Heart right ventricle (tissue), 16 donors: ENCODE measurements around the gene PPP5C. TPM values are rescaled to one million over a fixed set of nuclear protein-coding genes. Genes with fewer than 3 reads are reported as not detected.

ENCODE experiments used
- ATAC-seq, 8 donors: fragments of 200-7000 bp; cut with Tn5 transposase; one replicate each; pipeline ENCODE4 v1.9.1; 2020; ENCODE audit warnings: mild to moderate bottlenecking in 8 of 8, moderate library complexity in 8 of 8, moderate number of reproducible peaks in 1 of 8
- DNase-seq, 2 donors: peaks; one replicate each; pipeline ENCODE4 v3.0.0-alpha.2; 2020
- H3K27ac ChIP-seq, 10 donors: fragments of 200-600 bp; sonication (generic) in 2 of 10; one replicate each; pipeline versions ENCODE4 v1.5.0 to v1.8.0; 2020 to 2022; ENCODE audit warnings: mild to moderate bottlenecking in 3 of 10
- H3K27me3 ChIP-seq, 7 donors: fragments of 200-600 bp; one replicate each; pipeline ENCODE4 v1.8.0; 2021 to 2022; ENCODE audit warnings: mild to moderate bottlenecking in 2 of 7
- H3K36me3 ChIP-seq, 9 donors: fragments of 200-600 bp; sonication (generic) in 1 of 9; one replicate each; pipeline versions ENCODE4 v1.5.0 to v1.8.0; 2020 to 2022; ENCODE audit warnings: mild to moderate bottlenecking in 2 of 9
- H3K4me1 ChIP-seq, 9 donors: fragments of 200-600 bp; sonication (generic) in 1 of 9; one replicate each; pipeline versions ENCODE4 v1.5.0 to v1.8.0; 2020 to 2022; ENCODE audit warnings: mild to moderate bottlenecking in 4 of 9
- H3K4me3 ChIP-seq, 10 donors: fragments of 200-600 bp; sonication (generic) in 2 of 10; one replicate each; pipeline versions ENCODE4 v1.5.0 to v1.8.0; 2020 to 2022; ENCODE audit warnings: mild to moderate bottlenecking in 7 of 10, moderate library complexity in 2 of 10
- H3K9me3 ChIP-seq, 11 donors: fragments of 200-600 bp in 10 of 11; sonication (generic) in 2 of 11; one replicate each; pipeline versions ENCODE4 v1.5.0 to v1.8.0; 2013 to 2022; ENCODE audit warnings: mild to moderate bottlenecking in 2 of 11, control low read depth in 1 of 11, moderate library complexity in 1 of 11
- WGBS, 2 donors: extraction: QIAGEN DNeasy Blood & Tissue Kit; methylation state at CpG; one replicate each; pipeline ENCODE4 v1.1.7; 2013; ENCODE audit warnings: inconsistent platforms in 1 of 2; 5-methylcytosine and 5-hydroxymethylcytosine counted together
- intact Hi-C, 10 donors: fragments of 100-400 bp; cut with DNase I; formaldehyde crosslinking; loops; one replicate each; pipeline versions ENCODE4 v1.11.1 to v1.14.2; 2022
- polyA plus RNA-seq, 2 donors: library from polyadenylated mRNA; stranded (reverse); fragments of 200-250 nt; gene quantifications; one replicate each; pipeline ENCODE4 v1.2.3, GENCODE V29; 2013
- total RNA-seq, 10 donors: library from RNA; stranded (reverse); fragmentation: NEBNext Ultra II Directional in 3 of 10; extraction: Animal tissue kit (Norgen Biotek cat#: 25700) in 3 of 10; gene quantifications; one replicate each; pipeline versions ENCODE4 v1.2.1 to v1.2.4, GENCODE V29; 2021 to 2023
- TF ChIP-seq, protein P1 (sequence below), 9 donors: fragments of 200-600 bp; sonication (generic) in 2 of 9; IDR thresholded peaks; one replicate each; pipeline versions ENCODE4 v1.5.0 to v1.8.0; 2021 to 2022; ENCODE audit warnings: antibody characterized with exemption in 9 of 9, mild to moderate bottlenecking in 5 of 9, moderate library complexity in 1 of 9
- donor health status: Arrhythmogenic right ventricular cardiomyopathy.
- donor health status: ischemic (EF 13 %, LVEDD 7.1; RV severe dilation, severe dysfunction).
- donor health status: healthy with polysubstance abuse.
- donor health status: DM: no; HTN: yes; CAD: no.
- donor health status: DM: no; HTN: no; CAD: no.
- donor health status: ischemic (EF 25% LVEDD 6.9; RV normal size, moderate dysfunction).
- donor health status: ischemic (EF 25% LVEDD 5.7; RV mildly dilated, moderate dysfunction).
- donor health status: healthy.
- donor health status: DM: yes; HTN: yes; CAD: no.
- donor health status: Ischemic cardiomyopathy.
- donor health status: ischemic (EF 35%, LVEDD 5.7; RV mildly dilated, moderate dysfunction).
- donor health status: nonischemic (EF 11% LVEDD 7.7; RV severe dilation, severe dysfunction).
- donor health status: DM: yes; HTN: yes; CAD: no.
- donor health status: PGD.
- donor health status: ischemic (EF 29% LVEDD 5.4; RV normal size, mild dysfunction).
- donor health status: nonischemic (EF 23%, LVEDD 6.1; RV moderate dilation, normal function).

Gene PPP5C
- total and polyA plus RNA-seq, 12 donors = 51.6 to 89.5 (median 76.5) TPM

DNA sequence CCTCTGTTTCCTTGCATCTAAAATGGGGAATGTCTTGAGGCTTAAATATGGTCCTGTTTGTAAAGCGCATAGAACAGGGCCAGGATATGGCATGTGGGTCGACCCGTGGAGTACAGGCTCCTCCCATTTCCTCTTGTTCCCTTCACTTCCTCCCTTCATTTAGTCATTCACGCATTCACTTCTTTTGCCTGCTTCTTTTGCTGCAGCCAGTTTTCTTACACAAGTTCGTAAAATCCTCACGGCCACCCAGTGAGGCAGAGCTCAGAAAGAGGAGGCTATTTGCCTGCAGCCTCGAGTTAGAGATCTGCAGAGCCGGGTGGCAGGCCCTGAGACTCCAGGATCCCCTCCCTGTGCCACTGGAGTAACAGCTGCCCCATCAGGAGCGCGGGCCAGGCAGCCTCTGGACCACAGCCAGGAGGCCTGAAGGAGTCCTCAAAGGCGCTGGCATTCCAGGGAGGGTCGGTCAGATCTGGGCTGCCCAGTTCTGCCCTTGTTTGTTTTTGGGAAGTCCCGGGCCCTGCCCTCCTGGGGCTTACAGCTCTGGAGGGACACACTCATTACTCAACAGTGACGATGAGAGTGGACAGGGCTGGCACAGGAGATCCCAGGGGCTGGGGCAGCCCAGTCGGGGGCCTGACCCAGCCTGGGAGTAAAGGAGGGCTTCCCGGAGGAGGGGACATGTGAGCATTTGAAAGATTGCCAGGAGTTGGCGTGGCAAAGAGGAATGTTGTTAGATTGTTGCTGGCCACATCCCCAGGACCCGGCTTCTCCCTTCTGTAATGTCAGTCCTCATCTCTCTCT is 4.6 kb downstream of the PPP5C start:
- intact Hi-C loops = loop anchor here in 1 of 10 donors (5.0 kb wide), 1 partner anchor 69 kb away; no protein-coding TSS in a partner anchor
- H3K9me3 ChIP-seq = no peaks in the 10 kb centered on the region
- peaks cover 0 to 35% (median 18%) of the 10 kb centered on the region in 9 donors for H3K36me3 ChIP-seq
- WGBS, 2 donors = 19 to 28% methylated on average over 18 of the region's 18 CpGs
- H3K4me3 ChIP-seq = peak overlapping the region in 4 of 10 donors; percentile 6 to 29 (median 19)
- ATAC-seq (no peak), DNase-seq (peak in 1 of 2 donors; percentile 48)
- H3K4me1 ChIP-seq = peaks cover 36 to 88% (median 66%) of the 10 kb centered on the region in 9 donors
- peak overlapping the region; percentile 57 to 89 (median 78) for H3K27ac ChIP-seq
- TF ChIP-seq, protein P1, sequence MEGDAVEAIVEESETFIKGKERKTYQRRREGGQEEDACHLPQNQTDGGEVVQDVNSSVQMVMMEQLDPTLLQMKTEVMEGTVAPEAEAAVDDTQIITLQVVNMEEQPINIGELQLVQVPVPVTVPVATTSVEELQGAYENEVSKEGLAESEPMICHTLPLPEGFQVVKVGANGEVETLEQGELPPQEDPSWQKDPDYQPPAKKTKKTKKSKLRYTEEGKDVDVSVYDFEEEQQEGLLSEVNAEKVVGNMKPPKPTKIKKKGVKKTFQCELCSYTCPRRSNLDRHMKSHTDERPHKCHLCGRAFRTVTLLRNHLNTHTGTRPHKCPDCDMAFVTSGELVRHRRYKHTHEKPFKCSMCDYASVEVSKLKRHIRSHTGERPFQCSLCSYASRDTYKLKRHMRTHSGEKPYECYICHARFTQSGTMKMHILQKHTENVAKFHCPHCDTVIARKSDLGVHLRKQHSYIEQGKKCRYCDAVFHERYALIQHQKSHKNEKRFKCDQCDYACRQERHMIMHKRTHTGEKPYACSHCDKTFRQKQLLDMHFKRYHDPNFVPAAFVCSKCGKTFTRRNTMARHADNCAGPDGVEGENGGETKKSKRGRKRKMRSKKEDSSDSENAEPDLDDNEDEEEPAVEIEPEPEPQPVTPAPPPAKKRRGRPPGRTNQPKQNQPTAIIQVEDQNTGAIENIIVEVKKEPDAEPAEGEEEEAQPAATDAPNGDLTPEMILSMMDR (IDR thresholded peaks at IDR 0.05) = no peak
- no peaks in the 10 kb centered on the region for H3K27me3 ChIP-seq

DNA sequence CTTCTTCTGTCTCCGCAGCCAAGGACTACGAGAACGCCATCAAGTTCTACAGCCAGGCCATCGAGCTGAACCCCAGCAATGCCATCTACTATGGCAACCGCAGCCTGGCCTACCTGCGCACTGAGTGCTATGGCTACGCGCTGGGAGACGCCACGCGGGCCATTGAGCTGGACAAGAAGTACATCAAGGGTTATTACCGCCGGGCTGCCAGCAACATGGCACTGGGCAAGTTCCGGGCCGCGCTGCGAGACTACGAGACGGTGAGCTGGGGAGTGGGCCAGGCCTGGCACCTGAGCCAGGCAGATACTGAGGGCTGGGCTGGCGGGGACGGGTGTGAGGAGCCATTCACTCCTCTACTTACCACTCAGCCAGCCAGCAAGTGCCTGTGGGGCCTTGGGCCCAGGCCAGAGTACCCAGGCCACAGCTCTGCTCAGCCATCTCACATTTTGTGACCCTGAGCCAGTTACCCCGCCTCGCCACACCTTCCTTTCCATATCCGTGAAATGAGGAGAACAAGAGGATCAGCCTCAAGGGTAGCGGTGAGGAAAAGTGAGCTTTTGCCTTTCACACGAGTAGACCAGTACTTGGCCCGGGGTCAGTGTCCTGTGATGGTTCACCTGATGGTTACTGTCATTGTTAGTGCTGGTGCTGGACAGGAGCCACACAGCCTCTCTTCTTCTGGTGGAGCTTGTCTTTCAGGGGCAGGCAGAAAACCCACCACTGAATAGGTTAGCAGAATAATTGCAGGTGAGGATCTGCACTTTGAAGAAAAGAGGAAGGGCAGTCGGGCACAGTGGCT is 7.0 kb downstream of the PPP5C start:
- peaks cover 32 to 84% (median 53%) of the 10 kb centered on the region in 9 donors for H3K4me1 ChIP-seq
- intact Hi-C loops = loop anchor here in 1 of 10 donors (5.0 kb wide), 1 partner anchor 72 kb away; no protein-coding TSS in a partner anchor
- no peak overlapping the region for H3K4me3 ChIP-seq
- 76 to 92% methylated on average over 28 of the region's 28 CpGs for WGBS, 2 donors
- TF ChIP-seq, protein P1 (IDR thresholded peaks at IDR 0.05) = no peak
- peaks cover 0 to 56% (median 25%) of the 10 kb centered on the region in 9 donors for H3K36me3 ChIP-seq
- H3K9me3 ChIP-seq = no peaks in the 10 kb centered on the region
- peak overlapping the region in 5 of 10 donors; percentile 6 to 48 (median 38) for H3K27ac ChIP-seq
- peak; percentile 59 to 66 for DNase-seq
- H3K27me3 ChIP-seq = no peaks in the 10 kb centered on the region
- peak in 3 of 8 donors; percentile 33 to 46 (median 34) for ATAC-seq

DNA sequence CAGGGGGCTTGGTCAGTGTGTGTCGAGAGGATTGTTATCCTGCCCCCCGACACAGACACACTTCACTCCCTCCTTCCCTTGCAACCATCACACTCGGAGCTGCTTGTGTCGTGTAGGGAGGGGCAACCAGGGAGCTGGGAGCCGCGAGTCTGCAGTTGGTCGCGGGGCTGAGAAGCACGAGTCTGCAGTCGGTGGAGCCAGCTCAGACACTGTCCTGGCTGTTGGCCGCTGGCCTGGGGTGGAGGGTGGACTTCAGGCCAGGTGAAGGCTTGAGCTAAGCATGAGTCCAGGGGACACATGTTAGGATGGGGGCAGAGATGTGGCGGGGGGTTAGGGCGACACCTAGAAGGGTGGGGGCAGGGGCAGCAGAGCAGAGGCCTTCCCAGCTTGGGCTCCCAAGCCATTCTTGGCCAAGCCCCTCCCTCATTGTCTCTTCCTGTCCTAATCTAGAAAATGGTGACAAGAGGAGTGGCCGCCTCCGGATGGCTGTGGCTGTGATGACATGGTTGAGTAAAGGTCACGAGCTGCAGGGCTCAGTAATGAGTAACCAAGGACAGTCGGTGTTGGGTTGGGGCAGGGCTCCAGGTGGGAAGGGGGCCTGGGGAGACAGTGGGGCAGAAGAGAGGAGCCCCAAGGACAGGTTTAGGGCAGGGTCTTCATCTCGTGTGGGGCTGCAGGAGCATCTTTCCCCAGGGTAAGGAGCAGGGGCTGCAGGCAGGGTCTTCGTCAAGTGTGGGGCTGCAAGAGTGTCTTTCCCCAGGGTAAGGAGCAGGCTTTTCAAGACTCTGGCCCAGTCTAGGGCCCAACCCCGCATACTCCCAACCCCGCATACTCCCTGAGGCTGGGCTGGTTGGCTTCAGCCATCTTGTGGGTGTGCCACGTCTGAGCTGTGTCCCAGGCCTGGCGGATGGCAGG is 8.6 kb downstream of the PPP5C start:
- Histone ChIP-seq H3K27me3 (no peaks in the 10 kb centered on the region), H3K36me3 (peaks cover 0 to 71% (median 25%) of the 10 kb centered on the region in 9 donors), H3K4me1 (peaks cover 20 to 68% (median 39%) of the 10 kb centered on the region in 9 donors), H3K4me3 (no peak overlapping the region), H3K27ac (peak overlapping the region in 8 of 10 donors; percentile 26 to 63 (median 46)), H3K9me3 (no peaks in the 10 kb centered on the region)
- DNase-seq = no peak
- ATAC-seq = peak in 7 of 8 donors; percentile 32 to 62 (median 48)
- intact Hi-C loops = no loop called here
- 55 to 62% methylated on average over 23 of the region's 23 CpGs for WGBS, 2 donors
- TF ChIP-seq, protein P1 (IDR thresholded peaks at IDR 0.05) = no peak
